GM23248 (cell line): ENCODE measurements around the gene OR13A1. TPM values are rescaled to one million over a fixed set of nuclear protein-coding genes. Genes with fewer than 3 reads are reported as not detected.

Experiments
- DNase-seq: peaks from one replicate; pipeline ENCODE4 v3.0.0-alpha.2; 2015
- H2AFZ ChIP-seq: fragments of 200-600 bp; sonication (generic); 2 replicates; pipeline ENCODE4 v1.6.1; 2016; ENCODE audit warnings: antibody characterized with exemption
- H3F3A ChIP-seq: fragments of 200-600 bp; sonication (generic); 2 replicates; pipeline ENCODE4 v1.6.1; 2016; ENCODE audit warnings: mild to moderate bottlenecking, antibody characterized with exemption, mixed run types; ENCODE audit not compliant: insufficient read depth
- H3K27ac ChIP-seq: fragments of 200-600 bp; sonication (generic); 2 replicates; pipeline ENCODE4 v1.5.1; 2016; ENCODE audit warnings: mild to moderate bottlenecking
- H3K27me3 ChIP-seq: fragments of 200-600 bp; sonication (generic); replicated peaks from 2 replicates; pipeline ENCODE4 v1.6.1; 2016; ENCODE audit warnings: mild to moderate bottlenecking; ENCODE audit not compliant: insufficient read depth
- H3K36me3 ChIP-seq: fragments of 200-600 bp; sonication (generic); 2 replicates; pipeline ENCODE4 v1.6.1; 2016; ENCODE audit warnings: low read depth, mild to moderate bottlenecking
- H3K4me1 ChIP-seq: fragments of 200-600 bp; sonication (generic); 2 replicates; pipeline ENCODE4 v1.6.1; 2016; ENCODE audit warnings: mild to moderate bottlenecking; ENCODE audit not compliant: insufficient read depth
- H3K4me2 ChIP-seq: fragments of 200-600 bp; sonication (generic); one replicate; pipeline ENCODE4 v1.6.1; 2016; ENCODE audit warnings: mild to moderate bottlenecking; ENCODE audit not compliant: unreplicated experiment
- H3K4me3 ChIP-seq: fragments of 200-600 bp; sonication (generic); 2 replicates; pipeline ENCODE4 v1.5.1; 2016; ENCODE audit warnings: mild to moderate bottlenecking
- H3K79me2 ChIP-seq: fragments of 200-600 bp; sonication (generic); 2 replicates; pipeline ENCODE4 v1.6.1; 2016; ENCODE audit warnings: mild to moderate bottlenecking; ENCODE audit not compliant: insufficient read depth
- H3K9ac ChIP-seq: fragments of 200-600 bp; sonication (generic); 2 replicates; pipeline ENCODE4 v1.6.1; 2016; ENCODE audit warnings: mild to moderate bottlenecking
- H3K9me2 ChIP-seq: fragments of 200-600 bp; sonication (generic); 2 replicates; pipeline ENCODE4 v1.6.1; 2016; ENCODE audit warnings: mixed run types, mild to moderate bottlenecking, moderate library complexity; ENCODE audit not compliant: insufficient read depth
- H3K9me3 ChIP-seq: fragments of 200-600 bp; sonication (generic); one replicate; pipeline ENCODE4 v1.6.1; 2017; ENCODE audit warnings: low read depth
- H4K20me1 ChIP-seq: fragments of 200-600 bp; sonication (generic); 2 replicates; pipeline ENCODE4 v1.6.0; 2016; ENCODE audit not compliant: insufficient read depth
- EZH2 ChIP-seq: fragments of 200-600 bp; sonication (generic); IDR thresholded peaks from 2 replicates; pipeline ENCODE4 v1.6.1; 2018; ENCODE audit warnings: antibody characterized with exemption, mild to moderate bottlenecking; ENCODE audit not compliant: insufficient read depth, poor library complexity, severe bottlenecking
- EZH2phosphoT487 ChIP-seq: fragments of 200-600 bp; sonication (generic); IDR thresholded peaks from 2 replicates; pipeline ENCODE4 v1.6.1; 2018; ENCODE audit warnings: antibody characterized with exemption, moderate library complexity, mild to moderate bottlenecking, low read depth; ENCODE audit not compliant: insufficient read depth
- WGBS, 2 experiments: methylation state at CpG; one replicate each; pipeline ENCODE4 v1.1.6; 2015 to 2017; ENCODE audit warnings: low lambda C conversion rate in 2 of 2, low coverage in 1 of 2; ENCODE audit errors: missing lambda C conversion rate in 2 of 2; 5-methylcytosine and 5-hydroxymethylcytosine counted together
- in situ Hi-C: fragments of 300-500 bp; cut with MboI; formaldehyde crosslinking; loops from 2 replicates; pipeline ENCODE4 v1.15.0; 2020
- polyA plus RNA-seq: library from polyadenylated mRNA; unstranded; fragments of >200 nt; fragmentation: Nextera tagmentation; extraction: Ambion mirVana; gene quantifications from 2 replicates; pipeline ENCODE4 v1.2.1, GENCODE V29; 2016
- total RNA-seq: library from RNA; depleted of rRNA; stranded (reverse); fragments of >200 nt; shearing (Covaris generic); gene quantifications from 2 replicates; pipeline ENCODE4 v1.2.3, GENCODE V29; 2014; rRNA removed

The OR13A1 gene
- total and polyA plus RNA-seq, 2 experiments from 2014 or later, result not detected

DNA sequence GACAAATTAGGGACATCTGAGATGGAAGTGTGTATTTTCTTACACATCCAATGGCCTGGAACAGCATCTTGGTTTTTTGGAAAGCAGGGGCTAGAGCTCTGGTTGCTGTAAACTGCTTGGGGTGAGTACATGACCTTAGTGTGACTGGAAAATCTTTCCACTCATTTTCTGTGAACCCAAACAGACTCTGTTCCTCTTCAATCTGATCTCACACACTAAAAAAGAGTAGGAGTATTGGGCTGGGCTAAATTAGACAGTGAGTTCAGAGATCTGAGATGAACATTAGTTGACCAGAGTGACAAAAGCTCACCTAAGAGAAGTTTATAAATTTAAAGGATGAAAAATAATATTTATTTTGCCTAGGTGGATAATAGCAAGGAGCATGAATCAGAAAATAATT lies 59.2 kb downstream of the OR13A1 start:
- no peaks in the 10 kb centered on the region for H3K4me1 ChIP-seq
- in situ Hi-C loops, result no loop called here
- no peaks in the 10 kb centered on the region for H4K20me1 ChIP-seq
- no peak overlapping the region for H2AFZ ChIP-seq
- H3K4me2 ChIP-seq, result no peak overlapping the region
- H3K27ac ChIP-seq, result no peak overlapping the region
- H3K9me3 ChIP-seq, result no peaks in the 10 kb centered on the region
- H3K4me3 ChIP-seq, result no peak overlapping the region
- H3F3A ChIP-seq, result no peaks in the 10 kb centered on the region
- H3K36me3 ChIP-seq, result no peaks in the 10 kb centered on the region
- no peaks in the 10 kb centered on the region for H3K9me2 ChIP-seq
- no peak for TF ChIP-seq EZH2
- no peak for TF ChIP-seq EZH2phosphoT487
- no peak for DNase-seq
- H3K79me2 ChIP-seq, result no peaks in the 10 kb centered on the region
- no peak overlapping the region for H3K9ac ChIP-seq
- H3K27me3 ChIP-seq, result 0 out of 2 replicates have a peak, but pooled peaks cover 2% of the 10 kb centered on the region

DNA sequence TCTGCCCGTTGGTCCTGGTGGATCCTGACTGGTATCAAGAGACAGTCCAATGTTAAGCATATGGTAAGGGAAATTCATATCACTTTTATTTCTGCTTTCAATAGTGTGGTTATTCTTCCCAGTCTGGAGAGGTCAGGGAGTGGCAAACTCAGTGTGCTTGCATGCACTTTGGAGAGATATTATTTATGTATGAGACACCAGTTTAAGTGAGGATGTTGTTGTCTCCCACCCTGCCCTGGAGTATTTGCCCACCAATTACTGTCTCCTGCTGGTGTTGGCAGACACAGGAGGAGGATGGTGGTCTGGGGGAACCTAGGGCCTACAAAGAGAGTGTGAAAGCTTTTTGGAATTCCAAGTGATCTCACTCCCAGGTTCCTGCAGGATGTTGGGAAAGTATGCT lies 59.7 kb downstream of the OR13A1 start:
- Histone ChIP-seq H3K27ac (no peak overlapping the region), H3K4me3 (no peak overlapping the region), H3F3A (no peaks in the 10 kb centered on the region), H3K9me2 (no peaks in the 10 kb centered on the region), H3K9ac (no peak overlapping the region), H3K4me2 (no peak overlapping the region), H3K36me3 (no peaks in the 10 kb centered on the region), H3K79me2 (no peaks in the 10 kb centered on the region), H3K27me3 (0 out of 2 replicates have a peak, but pooled peaks cover 3% of the 10 kb centered on the region), H4K20me1 (no peaks in the 10 kb centered on the region), H2AFZ (no peak overlapping the region), H3K4me1 (no peaks in the 10 kb centered on the region), H3K9me3 (no peaks in the 10 kb centered on the region)
- TF ChIP-seq EZH2, result no peak
- TF ChIP-seq EZH2phosphoT487, result no peak
- 17 to 51% methylated on average over 1 of the region's 1 CpG for WGBS, 2 experiments
- no peak for DNase-seq
- in situ Hi-C loops, result no loop called here

DNA sequence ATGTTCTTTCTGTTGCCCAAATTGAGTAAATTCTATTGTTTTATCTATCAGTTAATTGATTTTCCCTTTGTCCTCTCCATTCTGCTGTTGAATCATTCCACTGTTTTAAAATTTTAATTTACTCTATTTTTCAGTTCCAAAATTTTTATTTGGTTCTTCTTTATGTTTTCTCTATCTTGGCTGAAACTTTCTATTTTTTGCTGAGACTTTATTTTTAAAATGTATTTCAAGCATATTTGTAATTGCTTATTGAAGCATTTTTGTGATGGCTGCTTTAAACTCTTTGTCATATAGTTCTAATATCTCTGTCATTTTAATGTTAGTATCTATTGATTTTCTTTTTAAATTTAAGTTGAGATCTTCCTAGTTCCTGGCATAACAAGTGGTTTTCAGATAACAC lies 60.5 kb downstream of the OR13A1 start:
- DNase-seq, result no peak
- Histone ChIP-seq H3K27ac (no peak overlapping the region), H3K4me3 (no peak overlapping the region), H4K20me1 (no peaks in the 10 kb centered on the region), H3K4me2 (no peak overlapping the region), H3K79me2 (no peaks in the 10 kb centered on the region), H3F3A (no peaks in the 10 kb centered on the region), H3K4me1 (no peaks in the 10 kb centered on the region), H3K9me3 (no peaks in the 10 kb centered on the region), H3K36me3 (no peaks in the 10 kb centered on the region), H3K27me3 (0 out of 2 replicates have a peak, but pooled peaks cover 3% of the 10 kb centered on the region), H3K9ac (no peak overlapping the region), H3K9me2 (no peaks in the 10 kb centered on the region), H2AFZ (no peak overlapping the region)
- TF ChIP-seq EZH2phosphoT487 (no peak), EZH2 (no peak)
- in situ Hi-C loops, result no loop called here

DNA sequence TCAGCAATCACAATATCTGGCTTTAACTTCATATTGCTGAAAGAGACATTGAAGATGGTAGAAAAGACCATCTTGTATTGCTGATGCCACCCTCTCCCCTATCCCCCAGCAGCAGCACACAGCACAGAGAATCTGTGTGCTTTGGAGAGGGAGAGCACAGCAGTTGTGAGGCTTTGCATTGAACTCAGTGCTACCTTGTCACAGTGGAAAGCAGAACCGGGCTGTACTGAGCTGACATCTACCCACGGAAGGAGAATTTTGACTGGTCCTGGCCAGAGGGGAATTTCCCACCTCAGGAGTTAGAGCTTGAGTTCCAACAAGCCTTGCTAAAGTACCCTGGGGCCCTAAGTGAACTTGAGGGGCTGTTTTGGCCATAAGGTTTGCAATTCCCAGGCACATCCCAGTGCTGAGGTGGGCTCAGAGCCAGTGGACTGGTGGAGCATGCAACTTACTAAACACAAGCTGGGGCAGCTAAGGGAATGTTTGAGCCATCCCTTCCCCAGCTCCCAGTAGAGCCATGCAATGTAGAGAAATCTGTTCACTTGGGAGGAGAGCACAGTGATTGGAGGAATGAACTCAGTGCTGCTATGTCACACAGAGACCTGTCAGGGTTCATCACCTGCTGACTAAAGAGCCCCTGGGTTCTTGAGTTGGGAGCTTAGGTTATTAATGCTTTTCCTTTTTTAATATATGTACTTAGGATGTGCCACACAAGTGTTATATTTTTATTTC lies 62.1 kb downstream of the OR13A1 start:
- TF ChIP-seq EZH2phosphoT487 (no peak), EZH2 (no peak)
- Histone ChIP-seq H3K9ac (no peak overlapping the region), H3K79me2 (no peaks in the 10 kb centered on the region), H3K27ac (no peak overlapping the region), H2AFZ (no peak overlapping the region), H3K4me2 (no peak overlapping the region), H4K20me1 (no peaks in the 10 kb centered on the region), H3F3A (no peaks in the 10 kb centered on the region), H3K36me3 (no peaks in the 10 kb centered on the region), H3K27me3 (peaks cover 3% of the 10 kb centered on the region; the same call in 1 of the 2 replicates), H3K9me3 (no peaks in the 10 kb centered on the region), H3K9me2 (no peaks in the 10 kb centered on the region), H3K4me3 (no peak overlapping the region), H3K4me1 (no peaks in the 10 kb centered on the region)
- no peak for DNase-seq
- 8 to 17% methylated on average over 2 of the region's 2 CpGs for WGBS, 2 experiments
- in situ Hi-C loops, result no loop called here

Other genes with a start within 250 kb of the OR13A1 start
- not detected in 2 replicates for gene ALOX5, start 58.6 kb upstream of the OR13A1 start, total RNA-seq
- gene ALOX5, start 58.6 kb upstream of the OR13A1 start, polyA plus RNA-seq, result 0.22 TPM in 1 of 2 replicates, not detected in the other